Measurements from ENCODE around the gene PPIL4.
"Not testable (repeated sequence)": the region's sequence is repeated elsewhere in the genome, so short reads cannot be mapped to it uniquely, and the experiment has no call there.

The PPIL4 gene

GRCh38 chr6:149483334-149483725, 62.5 kb downstream of the PPIL4 start:
- DNase-seq: no peak

GRCh38 chr6:149482545-149483333, 63.1 kb downstream of the PPIL4 start:
- DNase-seq: no peak

- DNase-seq: no peak
Measured at GRCh38 chr6:149480502-149481280, 65.2 kb downstream of the PPIL4 start.

- DNase-seq: no peak
Measured at GRCh38 chr6:149478631-149479314, 67.1 kb downstream of the PPIL4 start.

GRCh38 chr6:149477544-149477943, 68.3 kb downstream of the PPIL4 start:
- DNase-seq: no peak

- DNase-seq: no peak
Measured at GRCh38 chr6:149476789-149477455, 68.9 kb downstream of the PPIL4 start.

- DNase-seq: no peak
Measured at GRCh38 chr6:149474108-149474935, 71.5 kb downstream of the PPIL4 start.

GRCh38 chr6:149473080-149474052, 72.5 kb downstream of the PPIL4 start:
- peak in 1 of 3 experiments; percentile 41 for DNase-seq

- no peak for DNase-seq
Measured at GRCh38 chr6:149472241-149472640, 73.6 kb downstream of the PPIL4 start.

- DNase-seq: no peak
Measured at GRCh38 chr6:149471801-149472200, 74.0 kb downstream of the PPIL4 start.

GRCh38 chr6:149470948-149471347, 74.9 kb downstream of the PPIL4 start:
- no peak for DNase-seq

- DNase-seq: no peak
Measured at GRCh38 chr6:149468179-149468578, 77.7 kb downstream of the PPIL4 start.

GRCh38 chr6:149467265-149467664, 78.6 kb downstream of the PPIL4 start:
- DNase-seq: no peak

- no peak for DNase-seq
Measured at GRCh38 chr6:149464411-149464810, 81.4 kb downstream of the PPIL4 start.

- no peak for DNase-seq
Measured at GRCh38 chr6:149463781-149464180, 82.1 kb downstream of the PPIL4 start.

- DNase-seq: not testable (repeated sequence)
Measured at GRCh38 chr6:149462712-149463111, 83.1 kb downstream of the PPIL4 start.

- no peak for DNase-seq
Measured at GRCh38 chr6:149461670-149462069, 84.2 kb downstream of the PPIL4 start.

GRCh38 chr6:149460249-149460648, 85.6 kb downstream of the PPIL4 start:
- DNase-seq: not testable (repeated sequence)

- no peak for DNase-seq
Measured at GRCh38 chr6:149459761-149460160, 86.1 kb downstream of the PPIL4 start.

GRCh38 chr6:149458806-149459205, 87.0 kb downstream of the PPIL4 start:
- DNase-seq: no peak

- DNase-seq: no peak
Measured at GRCh38 chr6:149458196-149458595, 87.6 kb downstream of the PPIL4 start.

Measured in NCI-H1417 (cell line).